IMR-90 (cell line): Measurements from ENCODE around the gene TRIM63. TPM values are rescaled to one million over a fixed set of nuclear protein-coding genes. Genes with fewer than 3 reads are reported as not detected.

ENCODE experiments used
- ATAC-seq: fragments of 200-7000 bp; cut with Tn5 transposase; 2 replicates; pipeline ENCODE4 v1.9.1; 2020; ENCODE audit warnings: low read depth, mild to moderate bottlenecking, moderate library complexity
- BruUV-seq: library from RNA; stranded (reverse); fragments of 400-500 nt; replicated peaks from 2 replicates; lab custom pipeline; 2021; lab: Mats Ljungman, UMichigan
- CTCF ChIA-PET: fragments of 300-600 bp; formaldehyde crosslinking; extraction: SDS; loops from one replicate; lab custom pipeline; 2021; ENCODE audit warnings: antibody characterized with exemption; lab: Yijun Ruan, JAX
- POLR2A ChIA-PET: fragments of 300-600 bp; sonication (Branson Sonifier 250); formaldehyde crosslinking; loops from one replicate; lab custom pipeline; 2022; ENCODE audit warnings: antibody characterized with exemption; ENCODE audit not compliant: unreplicated experiment; lab: Charles Lee
- DNase-seq: peaks from one replicate; pipeline ENCODE4 v3.0.0; 2013
- H2AFZ ChIP-seq: replicated peaks from 2 replicates; pipeline ENCODE3; 2013; ENCODE audit warnings: low read length, mild to moderate bottlenecking; ENCODE audit not compliant: poor library complexity
- H2AK5ac ChIP-seq: 2 replicates; pipeline ENCODE4 v1.6.1; 2013; ENCODE audit warnings: low read depth, low read length, inconsistent platforms
- H2AK9ac ChIP-seq: replicated peaks from 2 replicates; pipeline ENCODE3; 2013; ENCODE audit warnings: mild to moderate bottlenecking, low read depth, low read length, moderate library complexity; ENCODE audit not compliant: poor library complexity
- H2BK120ac ChIP-seq: 2 replicates; pipeline ENCODE4 v1.6.1; 2013; ENCODE audit warnings: low read depth, low read length, inconsistent platforms
- H2BK15ac ChIP-seq: 3 replicates; pipeline ENCODE4 v1.6.1; 2013; ENCODE audit warnings: low read depth, low read length, inconsistent platforms
- H2BK20ac ChIP-seq: 2 replicates; pipeline ENCODE4 v1.6.1; 2013; ENCODE audit warnings: low read depth, mild to moderate bottlenecking, inconsistent platforms, low read length, moderate library complexity
- H2BK5ac ChIP-seq: 2 replicates; pipeline ENCODE4 v1.6.1; 2013; ENCODE audit warnings: mild to moderate bottlenecking, low read depth, low read length, inconsistent platforms; ENCODE audit not compliant: poor library complexity, severe bottlenecking
- H3K14ac ChIP-seq: replicated peaks from 2 replicates; pipeline ENCODE4 v1.6.1; 2013; ENCODE audit warnings: low read depth, low read length, inconsistent platforms
- H3K18ac ChIP-seq: 2 replicates; pipeline ENCODE4 v1.6.1; 2013; ENCODE audit warnings: low read depth, low read length, control low read depth
- H3K23ac ChIP-seq: 2 replicates; pipeline ENCODE4 v1.6.1; 2013; ENCODE audit warnings: low read depth, low read length, inconsistent platforms
- H3K27ac ChIP-seq: 2 replicates; pipeline ENCODE4 v1.5.1; 2013; ENCODE audit warnings: mild to moderate bottlenecking, control low read depth, low read length; ENCODE audit not compliant: insufficient read depth
- H3K27me3 ChIP-seq: 2 replicates; pipeline ENCODE4 v1.6.1; 2013; ENCODE audit warnings: low read length; ENCODE audit not compliant: control insufficient read depth, insufficient read depth
- H3K36me3 ChIP-seq: 2 replicates; pipeline ENCODE4 v1.6.1; 2013; ENCODE audit warnings: low read length, mixed read lengths; ENCODE audit not compliant: control insufficient read depth, insufficient read depth
- H3K4ac ChIP-seq: 2 replicates; pipeline ENCODE4 v1.6.1; 2013; ENCODE audit warnings: low read depth, low read length, inconsistent platforms
- H3K4me1 ChIP-seq: 2 replicates; pipeline ENCODE4 v1.6.1; 2013; ENCODE audit warnings: low read length, mixed read lengths; ENCODE audit not compliant: control insufficient read depth, insufficient read depth
- H3K4me2 ChIP-seq: 2 replicates; pipeline ENCODE4 v1.6.1; 2013; ENCODE audit warnings: low read depth, mild to moderate bottlenecking, control low read depth, low read length, moderate library complexity
- H3K4me3 ChIP-seq: 2 replicates; pipeline ENCODE4 v1.5.1; 2013; ENCODE audit warnings: low read depth, mild to moderate bottlenecking, control low read depth, low read length, moderate library complexity; ENCODE audit not compliant: insufficient read depth
- H3K56ac ChIP-seq: 2 replicates; pipeline ENCODE4 v1.6.1; 2013; ENCODE audit warnings: low read length, inconsistent platforms; ENCODE audit not compliant: insufficient read depth; ENCODE audit errors: extremely low read depth
- H3K79me1 ChIP-seq, 2 experiments: 2 replicates each; pipeline ENCODE4 v1.6.1; 2013; ENCODE audit warnings: low read length in 2 of 2, inconsistent platforms in 1 of 2, low read depth in 1 of 2
- H3K9ac ChIP-seq: 2 replicates; pipeline ENCODE4 v1.6.1; 2013; ENCODE audit warnings: low read depth, low read length, control low read depth
- H3K9me1 ChIP-seq: 2 replicates; pipeline ENCODE4 v1.6.1; 2013; ENCODE audit warnings: low read length, inconsistent platforms; ENCODE audit not compliant: insufficient read depth
- H3K9me3 ChIP-seq: 2 replicates; pipeline ENCODE4 v1.6.1; 2013; ENCODE audit warnings: low read length; ENCODE audit not compliant: control insufficient read depth, insufficient read depth
- H4K20me1 ChIP-seq: 2 replicates; pipeline ENCODE4 v1.6.1; 2013; ENCODE audit warnings: low read length, inconsistent platforms; ENCODE audit not compliant: insufficient read depth
- H4K5ac ChIP-seq: 2 replicates; pipeline ENCODE4 v1.6.1; 2013; ENCODE audit warnings: mild to moderate bottlenecking, low read depth, low read length, control low read depth
- H4K8ac ChIP-seq, 2 experiments: 2 replicates each; pipeline ENCODE4 v1.6.1; 2013; ENCODE audit warnings: low read depth in 2 of 2, low read length in 2 of 2, control low read depth in 1 of 2, inconsistent platforms in 1 of 2
- H4K91ac ChIP-seq: 2 replicates; pipeline ENCODE4 v1.6.1; 2013; ENCODE audit warnings: low read depth, low read length, inconsistent platforms; ENCODE audit not compliant: insufficient read depth
- CHD1 ChIP-seq: IDR thresholded peaks from 2 replicates; pipeline ENCODE4 v1.6.1; 2012; ENCODE audit warnings: low read depth, low read length, improper control_type of control experiment
- MAZ ChIP-seq: IDR thresholded peaks from 2 replicates; pipeline ENCODE4 v1.6.1; 2012; ENCODE audit warnings: low read depth, mild to moderate bottlenecking, low read length, improper control_type of control experiment, moderate library complexity, borderline replicate concordance
- RCOR1 ChIP-seq: IDR thresholded peaks from 2 replicates; pipeline ENCODE4 v1.6.1; 2012; ENCODE audit warnings: mild to moderate bottlenecking, low read length, improper control_type of control experiment; ENCODE audit not compliant: insufficient replicate concordance
- WGBS, 2 experiments: methylation state at CpG; one replicate each; pipeline versions ENCODE4 v1.1.5 to v1.1.7; 2013; ENCODE audit warnings: missing lambda C conversion rate in 2 of 2; ENCODE audit not compliant: insufficient read length in 1 of 2; ENCODE audit errors: extremely low coverage in 2 of 2; 5-methylcytosine and 5-hydroxymethylcytosine counted together
- dilution Hi-C: fragments of 300-500 bp; cut with HindIII; formaldehyde crosslinking; loops from one replicate; pipeline ENCODE4 v1.14.3; 2018; ENCODE audit warnings: low sequenced_read_pairs; ENCODE audit not compliant: unreplicated experiment
- in situ Hi-C: fragments of 300-500 bp; cut with MboI; formaldehyde crosslinking; loops from 3 replicates; pipeline ENCODE4 v1.14.3; 2019; ENCODE audit warnings: low sequenced_read_pairs, inconsistent platforms, mixed read lengths
- intact Hi-C: fragments of 100-400 bp; cut with micrococcal nuclease; formaldehyde crosslinking; loops from 2 replicates; pipeline ENCODE4 v1.10.0; 2022
- polyA plus RNA-seq, 3 experiments: library from polyadenylated mRNA; depleted of rRNA; stranded (reverse); fragments of >200 nt; gene quantifications; 2 replicates each; pipeline ENCODE4 v1.2.3, GENCODE V29; 2012; ENCODE audit warnings: low replicate concordance in 1 of 3
- total RNA-seq: library from RNA; depleted of rRNA; stranded (reverse); fragments of >200 nt; gene quantifications from 2 replicates; pipeline ENCODE4 v1.2.3, GENCODE V29; 2012

TRIM63 gene
- total and polyA plus RNA-seq, 2 of the 4 experiments (the other 2 are of a cell fraction), result not detected

DNA sequence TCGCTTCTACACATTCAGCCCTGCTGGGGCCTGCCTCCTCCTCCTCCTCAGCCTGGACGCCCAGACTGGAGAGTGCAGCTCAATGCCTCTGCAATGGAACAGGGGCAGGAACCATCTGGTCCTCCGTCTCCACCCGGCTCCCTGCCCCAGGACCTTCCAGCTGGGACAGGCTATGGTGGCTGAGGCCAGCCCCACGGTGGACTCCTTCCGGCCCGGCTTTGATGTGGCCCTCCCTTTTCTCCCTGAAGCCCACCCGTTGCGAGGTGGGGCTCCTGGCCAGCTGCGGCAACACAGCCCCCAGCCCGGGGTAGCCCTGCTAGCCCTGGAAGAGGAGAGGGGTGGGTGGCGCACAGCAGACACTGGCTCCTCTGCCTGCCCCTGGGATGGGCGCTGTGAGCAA, 44.4 kb downstream of the TRIM63 start:
- ATAC-seq (no peak), DNase-seq (no peak)
- peaks cover 2% of the 10 kb centered on the region; the same call in 1 of the 2 replicates for H3K27me3 ChIP-seq
- no peak overlapping the region for H2BK120ac ChIP-seq
- no peak overlapping the region for H3K4me3 ChIP-seq
- no peak overlapping the region for H2BK20ac ChIP-seq
- ChIA-PET CTCF (interaction anchor here (2.0 kb wide), 1 partner anchor 13 kb away, joined by 5 read pairs; no protein-coding TSS in a partner anchor), POLR2A (interaction anchor here (0.7 kb wide), 1 partner anchor 102 kb away, joined by 4 read pairs; no protein-coding TSS in a partner anchor)
- no peak overlapping the region for H4K91ac ChIP-seq
- BruUV-seq, result no TSS peak
- no peak overlapping the region for H3K4ac ChIP-seq
- H2AK9ac ChIP-seq, result no peak overlapping the region
- H2BK5ac ChIP-seq, result no peak overlapping the region
- dilution Hi-C loops, result no loop called here
- no peaks in the 10 kb centered on the region for H4K20me1 ChIP-seq
- H3K79me1 ChIP-seq, result no peaks in the 10 kb centered on the region
- intact Hi-C loops, result no loop called here
- no peak overlapping the region for H3K56ac ChIP-seq
- WGBS, 2 experiments, result 83% methylated on average over 4 of the region's 13 CpGs; no CpG with 5 or more reads in 1 of the 2 experiments
- H2BK15ac ChIP-seq, result no peak overlapping the region
- H3K36me3 ChIP-seq, result no peaks in the 10 kb centered on the region
- no peaks in the 10 kb centered on the region for H3K9me3 ChIP-seq
- in situ Hi-C loops, result no loop called here
- H4K5ac ChIP-seq, result no peak overlapping the region
- H3K23ac ChIP-seq, result no peak overlapping the region
- H3K9ac ChIP-seq, result no peak overlapping the region
- no peak overlapping the region for H3K27ac ChIP-seq
- TF ChIP-seq MAZ (no peak), RCOR1 (no peak), CHD1 (no peak)
- peaks cover 4% of the 10 kb centered on the region for H3K9me1 ChIP-seq
- no peak overlapping the region for H2AFZ ChIP-seq
- no peak overlapping the region for H3K14ac ChIP-seq
- H2AK5ac ChIP-seq, result no peak overlapping the region
- no peak overlapping the region for H3K4me2 ChIP-seq
- no peak overlapping the region for H3K18ac ChIP-seq
- H3K4me1 ChIP-seq, result peaks cover 20% of the 10 kb centered on the region
- no peak overlapping the region for H4K8ac ChIP-seq
